SK-N-SH treated with all-trans-retinoic acid at 6 μM for 48 hours (cell line): Measurements from ENCODE around the gene CYTH4.

Experiments
- ATAC-seq: fragments of 200-7000 bp; cut with Tn5 transposase; 3 replicates; pipeline ENCODE4 v1.9.1; 2020; ENCODE audit warnings: mild to moderate bottlenecking, moderate library complexity
- ARNTL ChIP-seq: fragments of 450-650 bp; formaldehyde crosslinking; IDR thresholded peaks from 2 replicates; pipeline ENCODE4 v1.5.0; 2020; ENCODE audit warnings: low read depth, mild to moderate bottlenecking, moderate library complexity, borderline replicate concordance
- CSDC2 ChIP-seq: fragments of 250-450 bp; sonication (Bioruptor Pico); IDR thresholded peaks from 2 replicates; pipeline ENCODE4 v1.5.0; 2020; ENCODE audit warnings: mild to moderate bottlenecking, moderate library complexity
- CSRNP3 ChIP-seq: fragments of 250-450 bp; sonication (Bioruptor Pico); IDR thresholded peaks from 2 replicates; pipeline ENCODE4 v1.5.1; 2021; ENCODE audit warnings: mild to moderate bottlenecking, moderate library complexity
- ESRRG ChIP-seq: fragments of 250-450 bp; sonication (Bioruptor Pico); IDR thresholded peaks from 2 replicates; pipeline ENCODE4 v1.6.1; 2021; ENCODE audit warnings: mild to moderate bottlenecking
- ISL1 ChIP-seq: fragments of 250-450 bp; sonication (Bioruptor Pico); IDR thresholded peaks from 2 replicates; pipeline ENCODE4 v2.1.2; 2022; ENCODE audit warnings: mild to moderate bottlenecking, moderate library complexity
- OSR1 ChIP-seq: fragments of 250-450 bp; sonication (Bioruptor Pico); IDR thresholded peaks from 2 replicates; pipeline ENCODE4 v1.8.0; 2022; ENCODE audit warnings: moderate library complexity, mild to moderate bottlenecking, inconsistent platforms
- PATZ1 ChIP-seq: fragments of 250-450 bp; sonication (Bioruptor Pico); IDR thresholded peaks from 2 replicates; pipeline ENCODE4 v1.8.0; 2020; ENCODE audit warnings: mild to moderate bottlenecking, moderate library complexity, borderline replicate concordance
- SNAI2 ChIP-seq: fragments of 250-450 bp; sonication (Bioruptor Pico); IDR thresholded peaks from 2 replicates; pipeline ENCODE4 v1.5.0; 2020; ENCODE audit warnings: mild to moderate bottlenecking, moderate library complexity
- TCF4 ChIP-seq: fragments of 250-450 bp; sonication (Bioruptor Pico); IDR thresholded peaks from 2 replicates; pipeline ENCODE4 v1.8.0; 2021; ENCODE audit warnings: mild to moderate bottlenecking, moderate library complexity, borderline replicate concordance
- TOX ChIP-seq: fragments of 250-450 bp; sonication (Bioruptor Pico); IDR thresholded peaks from 2 replicates; pipeline ENCODE4 v1.8.0; 2021; ENCODE audit warnings: mild to moderate bottlenecking, moderate library complexity, borderline replicate concordance
- TSHZ2 ChIP-seq: fragments of 250-450 bp; sonication (Bioruptor Pico); IDR thresholded peaks from 2 replicates; pipeline ENCODE4 v1.5.0; 2020; ENCODE audit warnings: mild to moderate bottlenecking, moderate library complexity
- ZC3H10 ChIP-seq: fragments of 250-450 bp; sonication (Bioruptor Pico); IDR thresholded peaks from 2 replicates; pipeline ENCODE4 v1.5.1; 2021; ENCODE audit warnings: mild to moderate bottlenecking, moderate library complexity
- ZFP3 ChIP-seq: fragments of 250-450 bp; sonication (Bioruptor Pico); IDR thresholded peaks from 2 replicates; pipeline ENCODE4 v1.5.0; 2020; ENCODE audit warnings: mild to moderate bottlenecking, moderate library complexity
- ZFP30 ChIP-seq: fragments of 450-650 bp; formaldehyde crosslinking; IDR thresholded peaks from 2 replicates; pipeline ENCODE4 v1.5.0; 2022; ENCODE audit warnings: mild to moderate bottlenecking, moderate library complexity
- ZNF565 ChIP-seq: fragments of 450-650 bp; formaldehyde crosslinking; conservative IDR thresholded peaks from 2 replicates; pipeline ENCODE4 v1.5.0; 2020; ENCODE audit warnings: low read depth, mild to moderate bottlenecking, moderate library complexity
- ZNF70 ChIP-seq: fragments of 450-650 bp; formaldehyde crosslinking; IDR thresholded peaks from 2 replicates; pipeline ENCODE4 v1.5.0; 2020; ENCODE audit warnings: mild to moderate bottlenecking, moderate library complexity
- TF ChIP-seq, protein P1 (sequence below): fragments of 250-450 bp; sonication (Bioruptor Pico); IDR thresholded peaks from 2 replicates; pipeline ENCODE4 v1.5.1; 2020; ENCODE audit warnings: low read depth, mild to moderate bottlenecking, moderate library complexity
- TF ChIP-seq, protein P2 (sequence below): fragments of 250-450 bp; sonication (Bioruptor Pico); IDR thresholded peaks from 2 replicates; pipeline ENCODE4 v1.8.0; 2021; ENCODE audit warnings: low read depth, mild to moderate bottlenecking, moderate library complexity, borderline replicate concordance

Gene CYTH4

GRCh38 chr22:37273846-37274225 lies 8.5 kb upstream of the CYTH4 start:
- ATAC-seq = no peak
- no peak for TF ChIP-seq TOX
- no peak for TF ChIP-seq ZFP30 (CRISPR knock-in tag)
- TF ChIP-seq TSHZ2 (CRISPR knock-in tag) = no peak
- no peak for TF ChIP-seq ZFP3 (CRISPR knock-in tag)
- TF ChIP-seq CSDC2 (CRISPR knock-in tag) = no peak
- TF ChIP-seq OSR1 = no peak
- TF ChIP-seq ARNTL = no peak
- no peak for TF ChIP-seq ISL1 (CRISPR knock-in tag)
- no peak for TF ChIP-seq ZC3H10 (CRISPR knock-in tag)
- no peak for TF ChIP-seq CSRNP3 (CRISPR knock-in tag)
- TF ChIP-seq ESRRG = no peak
- TF ChIP-seq, protein P1, sequence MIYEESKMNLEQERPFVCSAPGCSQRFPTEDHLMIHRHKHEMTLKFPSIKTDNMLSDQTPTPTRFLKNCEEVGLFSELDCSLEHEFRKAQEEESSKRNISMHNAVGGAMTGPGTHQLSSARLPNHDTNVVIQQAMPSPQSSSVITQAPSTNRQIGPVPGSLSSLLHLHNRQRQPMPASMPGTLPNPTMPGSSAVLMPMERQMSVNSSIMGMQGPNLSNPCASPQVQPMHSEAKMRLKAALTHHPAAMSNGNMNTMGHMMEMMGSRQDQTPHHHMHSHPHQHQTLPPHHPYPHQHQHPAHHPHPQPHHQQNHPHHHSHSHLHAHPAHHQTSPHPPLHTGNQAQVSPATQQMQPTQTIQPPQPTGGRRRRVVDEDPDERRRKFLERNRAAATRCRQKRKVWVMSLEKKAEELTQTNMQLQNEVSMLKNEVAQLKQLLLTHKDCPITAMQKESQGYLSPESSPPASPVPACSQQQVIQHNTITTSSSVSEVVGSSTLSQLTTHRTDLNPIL (CRISPR knock-in tag) = no peak
- no peak for TF ChIP-seq TCF4
- TF ChIP-seq, all 23 proteins: peak for 0

- no peak for ATAC-seq
- TF ChIP-seq, protein P2, sequence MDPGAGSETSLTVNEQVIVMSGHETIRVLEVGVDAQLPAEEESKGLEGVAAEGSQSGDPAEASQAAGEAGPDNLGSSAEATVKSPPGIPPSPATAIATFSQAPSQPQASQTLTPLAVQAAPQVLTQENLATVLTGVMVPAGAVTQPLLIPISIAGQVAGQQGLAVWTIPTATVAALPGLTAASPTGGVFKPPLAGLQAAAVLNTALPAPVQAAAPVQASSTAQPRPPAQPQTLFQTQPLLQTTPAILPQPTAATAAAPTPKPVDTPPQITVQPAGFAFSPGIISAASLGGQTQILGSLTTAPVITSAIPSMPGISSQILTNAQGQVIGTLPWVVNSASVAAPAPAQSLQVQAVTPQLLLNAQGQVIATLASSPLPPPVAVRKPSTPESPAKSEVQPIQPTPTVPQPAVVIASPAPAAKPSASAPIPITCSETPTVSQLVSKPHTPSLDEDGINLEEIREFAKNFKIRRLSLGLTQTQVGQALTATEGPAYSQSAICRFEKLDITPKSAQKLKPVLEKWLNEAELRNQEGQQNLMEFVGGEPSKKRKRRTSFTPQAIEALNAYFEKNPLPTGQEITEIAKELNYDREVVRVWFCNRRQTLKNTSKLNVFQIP (CRISPR knock-in tag) = no peak
- TF ChIP-seq SNAI2 (CRISPR knock-in tag) (no peak), ZFP3 (CRISPR knock-in tag) (no peak), TCF4 (no peak), ZNF565 (CRISPR knock-in tag) (no peak), ZFP30 (CRISPR knock-in tag) (no peak), PATZ1 (CRISPR knock-in tag) (no peak), ARNTL (no peak), ISL1 (CRISPR knock-in tag) (no peak), ZNF70 (CRISPR knock-in tag) (no peak), TOX (no peak), TSHZ2 (CRISPR knock-in tag) (no peak), CSDC2 (CRISPR knock-in tag) (no peak), ESRRG (no peak)
- TF ChIP-seq, protein P1 (CRISPR knock-in tag) = no peak
These were observed 7.9 kb upstream of the CYTH4 start for GRCh38 chr22:37274380-37274862.
